Transverse colon (tissue), 3 donors: ENCODE measurements around the gene NQO2.

ENCODE experiments used
- EP300 ChIP-seq: sonication (generic); formaldehyde crosslinking; IDR thresholded peaks from one replicate; pipeline ENCODE4 v1.6.1; 2017; ENCODE audit warnings: antibody characterized with exemption, low read depth
- POLR2A ChIP-seq: fragments of 450-650 bp; IDR thresholded peaks from one replicate; pipeline ENCODE4 v1.6.1; 2016; ENCODE audit warnings: antibody characterized with exemption, mild to moderate bottlenecking, moderate library complexity
- TF ChIP-seq, protein P1 (sequence below), 5 experiments: fragments of 200-600 bp in 3 of 5; fragments of 450-650 bp in 2 of 5; sonication (generic) in 3 of 5; IDR thresholded peaks; 1 replicate in 2 of 5; 2 replicates in 3 of 5; pipeline ENCODE4 v1.5.1; 2016 to 2017; ENCODE audit warnings: antibody characterized with exemption in 5 of 5, inconsistent platforms in 3 of 5, mild to moderate bottlenecking in 2 of 5, moderate library complexity in 1 of 5

DNA sequence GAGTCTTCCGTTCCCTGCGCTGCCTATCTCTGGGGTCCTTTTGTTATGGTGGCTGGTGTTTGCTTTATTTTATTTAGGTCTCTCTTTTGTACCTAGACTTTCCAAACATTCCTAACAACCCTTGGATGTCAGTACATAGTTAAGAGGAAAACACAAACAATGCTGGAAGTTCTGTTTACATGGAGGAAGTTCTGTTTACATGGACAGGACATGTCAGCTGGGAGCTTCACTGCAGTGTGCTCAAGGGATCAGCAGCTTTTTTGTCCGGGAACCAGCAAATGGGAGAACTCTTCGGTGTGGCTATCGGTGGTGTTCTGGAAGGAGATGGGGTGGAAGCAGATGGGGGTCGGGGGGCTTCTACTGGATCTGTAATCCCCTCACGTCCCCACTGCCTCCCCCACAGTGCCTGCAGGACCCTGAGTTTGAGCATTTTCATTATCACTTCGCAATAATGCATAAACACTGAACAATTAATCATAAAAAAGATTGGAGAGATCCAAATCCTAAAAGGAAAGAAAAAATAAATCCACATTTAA lies 31.0 kb upstream of the NQO2 start:
- TF ChIP-seq, protein P1, sequence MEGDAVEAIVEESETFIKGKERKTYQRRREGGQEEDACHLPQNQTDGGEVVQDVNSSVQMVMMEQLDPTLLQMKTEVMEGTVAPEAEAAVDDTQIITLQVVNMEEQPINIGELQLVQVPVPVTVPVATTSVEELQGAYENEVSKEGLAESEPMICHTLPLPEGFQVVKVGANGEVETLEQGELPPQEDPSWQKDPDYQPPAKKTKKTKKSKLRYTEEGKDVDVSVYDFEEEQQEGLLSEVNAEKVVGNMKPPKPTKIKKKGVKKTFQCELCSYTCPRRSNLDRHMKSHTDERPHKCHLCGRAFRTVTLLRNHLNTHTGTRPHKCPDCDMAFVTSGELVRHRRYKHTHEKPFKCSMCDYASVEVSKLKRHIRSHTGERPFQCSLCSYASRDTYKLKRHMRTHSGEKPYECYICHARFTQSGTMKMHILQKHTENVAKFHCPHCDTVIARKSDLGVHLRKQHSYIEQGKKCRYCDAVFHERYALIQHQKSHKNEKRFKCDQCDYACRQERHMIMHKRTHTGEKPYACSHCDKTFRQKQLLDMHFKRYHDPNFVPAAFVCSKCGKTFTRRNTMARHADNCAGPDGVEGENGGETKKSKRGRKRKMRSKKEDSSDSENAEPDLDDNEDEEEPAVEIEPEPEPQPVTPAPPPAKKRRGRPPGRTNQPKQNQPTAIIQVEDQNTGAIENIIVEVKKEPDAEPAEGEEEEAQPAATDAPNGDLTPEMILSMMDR (IDR thresholded peaks at IDR 0.05): no peak
- TF ChIP-seq POLR2A: no peak
- no peak for TF ChIP-seq EP300
